DND-41 (cell line): ENCODE measurements around the gene RNF186.

ENCODE experiments used
- ATAC-seq: fragments of 200-7000 bp; cut with Tn5 transposase; 3 replicates; pipeline ENCODE4 v1.9.1; 2021; ENCODE audit warnings: low read depth; ENCODE audit not compliant: insufficient read depth
- DNase-seq: peaks from one replicate; pipeline ENCODE4 v3.0.0-alpha.2; 2020
- H2AFZ ChIP-seq: 2 replicates; pipeline ENCODE4 v1.6.0; 2012; ENCODE audit warnings: low read depth, low read length
- H3K27ac ChIP-seq: 2 replicates; pipeline ENCODE4 v1.5.1; 2012; ENCODE audit warnings: low read length, inconsistent platforms
- H3K27me3 ChIP-seq: fragments of 200-600 bp; sonication (generic); 2 replicates; pipeline ENCODE4 v1.6.0; 2012; ENCODE audit warnings: low read length, mild to moderate bottlenecking, inconsistent platforms; ENCODE audit not compliant: insufficient read depth, poor library complexity
- H3K36me3 ChIP-seq: 2 replicates; pipeline ENCODE4 v1.5.1; 2012; ENCODE audit warnings: low read length, inconsistent platforms; ENCODE audit not compliant: insufficient read depth
- H3K4me1 ChIP-seq: 2 replicates; pipeline ENCODE4 v1.5.1; 2012; ENCODE audit warnings: mild to moderate bottlenecking, low read length; ENCODE audit not compliant: insufficient read depth
- H3K4me2 ChIP-seq: 2 replicates; pipeline ENCODE4 v1.6.0; 2012; ENCODE audit warnings: mild to moderate bottlenecking, moderate library complexity, low read length, inconsistent platforms; ENCODE audit not compliant: insufficient read depth
- H3K4me3 ChIP-seq, 2 experiments: fragments of 200-600 bp in 1 of 2; shearing (Covaris generic) in 1 of 2; 2 replicates each; pipeline ENCODE4 v1.5.1; 2012 to 2016; ENCODE audit warnings: inconsistent platforms in 2 of 2, low read length in 2 of 2, mild to moderate bottlenecking in 2 of 2, low read depth in 1 of 2, moderate library complexity in 1 of 2
- H3K79me2 ChIP-seq: 2 replicates; pipeline ENCODE4 v1.6.0; 2012; ENCODE audit warnings: low read length, inconsistent platforms; ENCODE audit not compliant: insufficient read depth
- H3K9ac ChIP-seq: 2 replicates; pipeline ENCODE4 v1.6.0; 2012; ENCODE audit warnings: low read depth, mild to moderate bottlenecking, inconsistent platforms, low read length, moderate library complexity
- H3K9me3 ChIP-seq: 2 replicates; pipeline ENCODE4 v1.5.1; 2012; ENCODE audit warnings: low read length, moderate library complexity, mild to moderate bottlenecking, inconsistent platforms; ENCODE audit not compliant: insufficient read depth, severe bottlenecking
- H4K20me1 ChIP-seq: 2 replicates; pipeline ENCODE4 v1.6.0; 2012; ENCODE audit warnings: low read length; ENCODE audit not compliant: insufficient read depth
- CTCF ChIP-seq: IDR thresholded peaks from 2 replicates; pipeline ENCODE4 v1.5.1; 2012; ENCODE audit warnings: borderline replicate concordance, low read length, moderate library complexity, mild to moderate bottlenecking; ENCODE audit not compliant: poor library complexity, severe bottlenecking; ENCODE audit errors: extremely low read depth
- EZH2 ChIP-seq: IDR thresholded peaks from 3 replicates; pipeline ENCODE4 v1.6.1; 2012; ENCODE audit warnings: borderline replicate concordance, low read depth, mild to moderate bottlenecking, moderate library complexity, low read length, inconsistent platforms; ENCODE audit not compliant: severe bottlenecking

RNF186 gene

GRCh38 chr1:19812875-19813642, 2.0 kb downstream of the RNF186 start:
- Histone ChIP-seq H3K4me1 (no peaks in the 10 kb centered on the region), H3K36me3 (no peaks in the 10 kb centered on the region), H4K20me1 (no peaks in the 10 kb centered on the region), H3K27me3 (no peaks in the 10 kb centered on the region), H3K9ac (no peak overlapping the region), H3K9me3 (no peaks in the 10 kb centered on the region), H3K4me3 (no peak overlapping the region), H3K4me2 (no peak overlapping the region), H3K27ac (no peak overlapping the region), H3K79me2 (no peaks in the 10 kb centered on the region), H2AFZ (no peak overlapping the region)
- TF ChIP-seq EZH2 (no peak), CTCF (no peak)
- ATAC-seq, result no peak
- DNase-seq, result no peak

- H3K9ac ChIP-seq, result no peak overlapping the region
- no peaks in the 10 kb centered on the region for H3K27me3 ChIP-seq
- H3K9me3 ChIP-seq, result no peaks in the 10 kb centered on the region
- no peak overlapping the region for H3K4me3 ChIP-seq
- H3K27ac ChIP-seq, result no peak overlapping the region
- no peak for ATAC-seq
- no peak for TF ChIP-seq EZH2
- peak; percentile 45 for TF ChIP-seq CTCF
- H3K4me1 ChIP-seq, result no peaks in the 10 kb centered on the region
- H3K4me2 ChIP-seq, result no peak overlapping the region
- H4K20me1 ChIP-seq, result no peaks in the 10 kb centered on the region
- peak; percentile 18 for DNase-seq
- no peaks in the 10 kb centered on the region for H3K36me3 ChIP-seq
- no peak overlapping the region for H2AFZ ChIP-seq
- no peaks in the 10 kb centered on the region for H3K79me2 ChIP-seq
Measured at GRCh38 chr1:19811206-19811851, 3.8 kb downstream of the RNF186 start.

GRCh38 chr1:19809044-19809750, 5.9 kb downstream of the RNF186 start:
- Histone ChIP-seq H3K79me2 (no peaks in the 10 kb centered on the region), H3K4me2 (no peak overlapping the region), H3K36me3 (no peaks in the 10 kb centered on the region), H3K27me3 (no peaks in the 10 kb centered on the region), H3K9ac (no peak overlapping the region), H3K9me3 (no peaks in the 10 kb centered on the region), H3K4me3 (no peak overlapping the region), H3K4me1 (no peaks in the 10 kb centered on the region), H3K27ac (no peak overlapping the region), H4K20me1 (no peaks in the 10 kb centered on the region), H2AFZ (no peak overlapping the region)
- no peak for DNase-seq
- no peak for TF ChIP-seq CTCF
- no peak for TF ChIP-seq EZH2
- no peak for ATAC-seq
